ENCODE measurements around the gene NTSR1. TPM values are rescaled to one million over a fixed set of nuclear protein-coding genes. Genes with fewer than 3 reads are reported as not detected.

The NTSR1 gene
- total and polyA plus RNA-seq, 2 of the 13 experiments (the other 11 are each of a cell fraction or from before 2014, with no cell fraction given) = 0.09 to 0.12 TPM

DNA sequence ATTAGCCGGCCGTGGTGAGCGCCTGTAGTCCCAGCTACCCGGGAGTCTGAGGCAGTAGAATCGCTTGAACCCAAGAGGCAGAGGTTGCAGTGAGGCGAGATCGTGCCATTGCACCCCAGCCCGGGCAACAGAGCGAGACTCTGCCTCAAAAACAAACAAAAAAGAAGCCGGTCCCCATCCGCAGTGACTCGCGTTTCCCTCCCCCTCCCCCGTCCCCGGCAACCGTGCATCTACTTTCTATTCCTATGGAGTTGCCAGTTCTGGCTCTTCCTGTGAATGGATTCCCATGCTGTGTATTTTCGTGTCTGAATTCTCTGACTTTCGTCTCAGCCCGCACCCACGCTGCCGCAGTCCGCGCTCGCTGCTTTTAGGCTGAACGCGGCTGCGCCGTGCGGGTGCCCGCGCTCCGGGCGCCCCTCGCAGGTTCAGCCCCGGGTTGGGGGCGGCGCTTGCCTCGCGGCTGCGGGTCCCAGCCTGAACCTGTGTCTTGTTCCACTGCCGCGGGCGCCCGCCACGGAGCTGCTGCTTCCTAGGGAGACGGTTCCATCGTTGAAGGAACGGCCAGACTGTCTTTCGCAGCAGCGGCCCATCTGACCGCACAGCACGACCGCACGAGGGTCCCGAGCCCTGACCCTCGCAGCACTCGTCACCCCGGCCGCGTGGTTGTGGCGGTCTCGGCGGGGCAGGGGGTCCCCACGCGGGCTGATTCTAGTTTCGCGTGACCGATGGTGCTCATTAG, 86.6 kb downstream of the NTSR1 start (continued):
- TF ChIP-seq, protein P1, sequence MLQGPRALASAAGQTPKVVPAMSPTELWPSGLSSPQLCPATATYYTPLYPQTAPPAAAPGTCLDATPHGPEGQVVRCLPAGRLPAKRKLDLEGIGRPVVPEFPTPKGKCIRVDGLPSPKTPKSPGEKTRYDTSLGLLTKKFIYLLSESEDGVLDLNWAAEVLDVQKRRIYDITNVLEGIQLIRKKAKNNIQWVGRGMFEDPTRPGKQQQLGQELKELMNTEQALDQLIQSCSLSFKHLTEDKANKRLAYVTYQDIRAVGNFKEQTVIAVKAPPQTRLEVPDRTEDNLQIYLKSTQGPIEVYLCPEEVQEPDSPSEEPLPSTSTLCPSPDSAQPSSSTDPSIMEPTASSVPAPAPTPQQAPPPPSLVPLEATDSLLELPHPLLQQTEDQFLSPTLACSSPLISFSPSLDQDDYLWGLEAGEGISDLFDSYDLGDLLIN (CRISPR knock-in tag; IDR thresholded peaks at IDR 0.05; ENCODE audit: borderline replicate concordance) = 0 out of 2 replicates have a peak, but pooled peaks have one; percentile 80
- peak; percentile 55; the same call in 1 of the 2 replicates for TF ChIP-seq ZNF550 (CRISPR knock-in tag; IDR thresholded peaks at IDR 0.05; ENCODE audit: borderline replicate concordance)
- TF ChIP-seq RNF2 (conservative IDR thresholded peaks at IDR 0.05; ENCODE audit: low read depth) = peak; percentile 72; the same call in 1 of the 2 replicates
- peak; percentile 77; the same call in 1 of the 2 replicates for TF ChIP-seq KDM5B (CRISPR knock-in tag; IDR thresholded peaks at IDR 0.05; ENCODE audit: borderline replicate concordance)
- TF ChIP-seq ASH2L (IDR thresholded peaks at IDR 0.05; ENCODE audit: insufficient read length, low read depth, low read length) = peak; percentile 27
- 0 out of 2 replicates have a peak, but pooled peaks have one; percentile 59 for TF ChIP-seq ZNF570 (CRISPR knock-in tag; IDR thresholded peaks at IDR 0.05; ENCODE audit: borderline replicate concordance)
- TF ChIP-seq ZNF776 (CRISPR knock-in tag; IDR thresholded peaks at IDR 0.05) = 0 out of 2 replicates have a peak, but pooled peaks have one; percentile 51
- peak; percentile 80 for TF ChIP-seq SPEN (CRISPR knock-in tag; IDR thresholded peaks at IDR 0.05; ENCODE audit: low read depth)
- TF ChIP-seq, protein P2, sequence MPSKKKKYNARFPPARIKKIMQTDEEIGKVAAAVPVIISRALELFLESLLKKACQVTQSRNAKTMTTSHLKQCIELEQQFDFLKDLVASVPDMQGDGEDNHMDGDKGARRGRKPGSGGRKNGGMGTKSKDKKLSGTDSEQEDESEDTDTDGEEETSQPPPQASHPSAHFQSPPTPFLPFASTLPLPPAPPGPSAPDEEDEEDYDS (CRISPR knock-in tag; IDR thresholded peaks at IDR 0.05) = peak; percentile 70
- TF ChIP-seq ZNF780A (CRISPR knock-in tag; IDR thresholded peaks at IDR 0.05) = no peak
- peak; percentile 92; the same call in 1 of the 2 replicates for TF ChIP-seq ZNF878 (CRISPR knock-in tag; IDR thresholded peaks at IDR 0.05)
- TF ChIP-seq CC2D1A (CRISPR knock-in tag; IDR thresholded peaks at IDR 0.05) = peak; percentile 89; the same call in 1 of the 2 replicates
- TF ChIP-seq EZH2 (conservative IDR thresholded peaks at IDR 0.05; ENCODE audit: low read depth, low read length) = no peak
- TF ChIP-seq SUZ12 (IDR thresholded peaks at IDR 0.05; ENCODE audit: low read depth, low read length) = no peak
- no peak for TF ChIP-seq PRPF4 (IDR thresholded peaks at IDR 0.05; ENCODE audit: low read depth, low read length, poor library complexity, severe bottlenecking)
- TF ChIP-seq, protein P3, sequence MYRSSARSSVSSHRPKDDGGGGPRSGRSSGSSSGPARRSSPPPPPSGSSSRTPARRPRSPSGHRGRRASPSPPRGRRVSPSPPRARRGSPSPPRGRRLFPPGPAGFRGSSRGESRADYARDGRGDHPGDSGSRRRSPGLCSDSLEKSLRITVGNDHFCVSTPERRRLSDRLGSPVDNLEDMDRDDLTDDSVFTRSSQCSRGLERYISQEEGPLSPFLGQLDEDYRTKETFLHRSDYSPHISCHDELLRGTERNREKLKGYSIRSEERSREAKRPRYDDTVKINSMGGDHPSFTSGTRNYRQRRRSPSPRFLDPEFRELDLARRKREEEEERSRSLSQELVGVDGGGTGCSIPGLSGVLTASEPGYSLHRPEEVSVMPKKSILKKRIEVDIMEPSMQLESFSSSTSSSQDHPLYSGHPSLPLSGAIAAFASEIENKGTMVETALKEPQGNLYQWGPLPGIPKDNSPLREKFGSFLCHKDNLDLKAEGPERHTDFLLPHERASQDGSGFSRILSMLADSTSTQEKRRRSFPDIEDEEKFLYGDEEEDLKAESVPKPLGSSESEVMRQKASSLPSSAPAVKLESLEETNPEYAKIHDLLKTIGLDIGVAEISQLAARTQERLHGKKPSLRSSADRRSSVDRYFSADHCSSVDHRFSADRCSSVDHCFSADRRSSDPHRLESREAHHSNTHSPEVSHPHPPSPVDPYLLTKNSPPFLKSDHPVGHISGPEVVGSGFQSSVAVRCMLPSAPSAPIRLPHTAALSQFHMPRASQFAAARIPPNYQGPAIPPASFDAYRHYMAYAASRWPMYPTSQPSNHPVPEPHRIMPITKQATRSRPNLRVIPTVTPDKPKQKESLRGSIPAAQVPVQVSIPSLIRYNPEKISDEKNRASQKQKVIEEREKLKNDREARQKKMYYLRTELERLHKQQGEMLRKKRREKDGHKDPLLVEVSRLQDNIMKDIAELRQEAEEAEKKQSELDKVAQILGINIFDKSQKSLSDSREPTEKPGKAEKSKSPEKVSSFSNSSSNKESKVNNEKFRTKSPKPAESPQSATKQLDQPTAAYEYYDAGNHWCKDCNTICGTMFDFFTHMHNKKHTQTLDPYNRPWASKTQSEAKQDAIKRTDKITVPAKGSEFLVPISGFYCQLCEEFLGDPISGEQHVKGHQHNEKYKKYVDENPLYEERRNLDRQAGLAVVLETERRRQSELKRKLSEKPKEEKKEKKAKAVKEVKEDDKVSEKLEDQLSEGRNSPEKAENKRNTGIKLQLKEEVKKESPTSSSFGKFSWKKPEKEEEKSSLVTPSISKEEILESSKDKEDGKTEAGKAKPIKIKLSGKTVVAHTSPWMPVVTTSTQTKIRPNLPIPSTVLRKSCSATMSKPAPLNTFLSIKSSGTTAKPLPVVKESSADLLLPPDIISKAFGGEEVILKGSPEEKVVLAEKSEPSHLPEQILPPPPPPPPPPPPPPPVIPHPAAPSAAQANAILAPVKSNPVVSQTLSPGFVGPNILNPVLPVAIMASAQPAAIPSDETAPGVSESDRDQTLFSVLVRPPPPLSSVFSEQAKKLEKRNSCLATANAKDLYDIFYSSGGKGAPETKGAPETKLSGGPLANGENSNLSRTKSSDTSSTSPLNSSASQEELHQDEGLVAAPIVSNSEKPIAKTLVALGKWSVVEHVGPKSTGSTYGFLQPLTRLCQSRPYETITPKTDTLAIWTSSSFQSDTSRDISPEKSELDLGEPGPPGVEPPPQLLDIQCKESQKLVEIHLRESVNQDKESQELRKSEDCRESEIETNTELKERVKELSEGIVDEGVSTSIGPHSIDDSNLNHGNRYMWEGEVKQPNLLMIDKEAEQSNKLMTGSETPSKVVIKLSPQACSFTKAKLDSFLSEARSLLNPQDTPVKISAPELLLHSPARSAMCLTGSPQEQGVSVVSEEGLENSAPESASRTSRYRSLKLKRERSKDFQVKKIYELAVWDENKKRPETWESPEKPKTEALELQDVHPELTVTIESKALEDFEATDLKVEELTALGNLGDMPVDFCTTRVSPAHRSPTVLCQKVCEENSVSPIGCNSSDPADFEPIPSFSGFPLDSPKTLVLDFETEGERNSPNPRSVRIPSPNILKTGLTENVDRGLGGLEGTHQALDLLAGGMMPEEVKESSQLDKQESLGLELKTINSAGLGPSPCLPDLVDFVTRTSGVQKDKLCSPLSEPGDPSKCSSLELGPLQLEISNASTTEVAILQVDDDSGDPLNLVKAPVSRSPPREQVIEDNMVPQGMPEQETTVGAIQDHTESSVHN (CRISPR knock-in tag; IDR thresholded peaks at IDR 0.05) = no peak; the same call in 1 of the 2 replicates
- TF ChIP-seq POLR2AphosphoS5 (IDR thresholded peaks at IDR 0.05; ENCODE audit: low read depth, low read length) = peak; percentile 90
- TF ChIP-seq ZKSCAN1 (IDR thresholded peaks at IDR 0.05; ENCODE audit: low read length) = no peak
- TF ChIP-seq CEBPB (IDR thresholded peaks at IDR 0.05; ENCODE audit: borderline replicate concordance, low read depth, low read length) = no peak
- TF ChIP-seq MIXL1 (CRISPR knock-in tag; IDR thresholded peaks at IDR 0.05) = peak; percentile 63; the same call in 1 of the 2 replicates
